ENCODE data around the gene CACNG4. TPM values are rescaled to one million over a fixed set of nuclear protein-coding genes. Genes with fewer than 3 reads are reported as not detected.

The CACNG4 gene
- total RNA-seq = 44.5 TPM

DNA sequence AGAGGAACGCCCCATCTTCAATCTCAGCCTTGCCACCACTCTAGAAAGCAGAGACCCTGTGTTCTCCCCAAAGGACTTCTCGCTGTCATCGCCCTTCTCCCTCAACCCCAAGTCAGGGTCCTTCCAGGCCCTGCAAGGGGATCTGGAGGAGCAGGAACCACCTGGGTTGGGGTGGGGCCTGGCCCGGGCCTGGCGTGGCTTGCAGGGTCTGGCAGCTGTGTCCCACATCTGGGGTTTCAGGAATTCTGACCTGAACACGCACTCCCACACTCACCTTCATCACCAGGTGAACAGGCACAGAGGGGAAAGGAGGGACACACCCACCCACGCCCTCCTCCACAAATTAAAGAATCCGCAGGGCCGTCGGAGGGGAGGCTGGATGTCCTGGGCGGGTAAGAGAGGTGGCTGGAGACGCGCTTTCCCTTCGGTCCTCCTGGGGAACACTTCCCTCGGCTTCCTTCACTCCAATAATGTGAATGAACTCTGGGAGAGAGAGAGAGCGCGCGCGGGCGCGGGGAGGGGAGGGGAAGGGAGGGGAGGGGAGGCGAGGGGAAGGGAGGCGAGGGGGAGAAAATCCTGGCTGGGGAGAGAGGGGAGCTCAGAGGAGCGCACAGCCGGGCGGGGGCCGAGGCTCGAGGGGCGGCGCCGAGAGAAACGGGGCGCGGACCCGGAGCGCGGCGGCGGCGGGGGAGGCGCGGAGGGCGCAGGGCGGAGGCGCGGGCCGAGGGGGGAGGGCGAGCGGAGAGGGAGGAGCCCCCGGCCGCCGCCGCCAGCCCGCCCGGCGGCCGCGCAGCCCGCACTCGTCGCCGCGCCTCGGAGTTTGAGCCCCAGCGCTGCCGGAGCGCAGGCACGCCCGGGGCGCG is at the start of gene CACNG4:
TSS of gene CACNG4 (plus strand) at position 799 of the 863 bp plus-strand sequence. CDS start 205 bp downstream, outside the sequence.
- no peak for DNase-seq

DNA sequence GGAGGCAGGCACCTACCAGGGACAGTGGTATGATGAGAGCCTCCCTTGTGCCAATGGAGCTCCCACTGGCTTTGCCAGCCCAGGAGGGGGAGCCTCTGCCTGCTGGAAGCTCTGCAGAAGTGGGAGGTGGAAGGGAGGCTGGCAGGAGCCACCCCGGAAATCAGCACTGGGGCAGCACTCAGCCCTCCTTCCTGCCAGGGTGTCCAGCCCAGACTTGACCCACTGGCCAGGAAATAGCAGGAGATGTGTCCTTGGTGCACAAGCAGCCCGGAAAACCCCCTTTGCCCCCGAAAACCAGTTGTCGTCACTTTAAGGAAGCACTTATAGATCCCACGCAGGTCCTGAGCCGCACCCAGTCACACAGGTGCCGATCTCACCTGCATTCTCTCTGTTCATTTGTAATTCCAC is 49.3 kb upstream of the CACNG4 start:
- no peak for DNase-seq

DNA sequence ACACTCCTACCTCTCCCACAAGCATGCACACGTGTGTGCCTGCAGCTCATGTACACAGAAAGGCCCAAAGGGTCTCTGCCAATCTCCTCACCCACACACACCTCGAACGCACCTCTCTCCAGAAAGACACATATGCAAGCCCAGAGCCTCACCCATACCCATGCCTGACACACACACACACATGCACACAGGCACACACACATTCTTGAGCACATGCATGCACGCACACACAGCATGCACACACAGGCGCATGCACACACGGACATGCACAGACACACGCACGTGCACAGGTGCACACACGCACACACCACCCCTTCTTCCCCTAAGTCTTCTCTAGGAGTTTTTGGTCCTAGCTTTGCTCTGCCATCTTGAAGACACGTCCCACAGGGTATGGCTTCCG is 48.7 kb upstream of the CACNG4 start:
- no peak for DNase-seq

- DNase-seq = no peak
Measured at GRCh38 chr17:66916946-66917345, 47.6 kb upstream of the CACNG4 start.

- no peak for DNase-seq
Measured at GRCh38 chr17:66918896-66919295, 45.6 kb upstream of the CACNG4 start.

DNA sequence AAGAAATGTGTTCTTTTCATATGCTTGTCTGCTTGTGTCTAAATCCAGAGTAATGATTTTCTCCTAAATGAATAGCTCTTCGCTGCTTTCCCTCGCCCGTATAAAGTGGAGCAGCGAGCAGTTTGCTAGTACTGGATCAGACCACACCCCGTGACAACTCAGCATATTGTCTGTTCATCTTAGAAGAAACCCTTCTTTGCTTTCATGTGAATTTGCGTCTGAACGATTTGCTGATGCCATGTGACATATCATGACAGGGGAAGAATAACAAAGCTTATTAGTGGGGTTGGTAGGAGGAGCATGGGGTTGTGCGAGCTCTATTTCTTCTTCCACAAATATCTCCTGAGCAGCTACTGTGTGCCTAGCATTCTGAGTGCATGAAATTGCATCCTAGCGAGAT is 44.1 kb upstream of the CACNG4 start:
- DNase-seq = no peak

DNA sequence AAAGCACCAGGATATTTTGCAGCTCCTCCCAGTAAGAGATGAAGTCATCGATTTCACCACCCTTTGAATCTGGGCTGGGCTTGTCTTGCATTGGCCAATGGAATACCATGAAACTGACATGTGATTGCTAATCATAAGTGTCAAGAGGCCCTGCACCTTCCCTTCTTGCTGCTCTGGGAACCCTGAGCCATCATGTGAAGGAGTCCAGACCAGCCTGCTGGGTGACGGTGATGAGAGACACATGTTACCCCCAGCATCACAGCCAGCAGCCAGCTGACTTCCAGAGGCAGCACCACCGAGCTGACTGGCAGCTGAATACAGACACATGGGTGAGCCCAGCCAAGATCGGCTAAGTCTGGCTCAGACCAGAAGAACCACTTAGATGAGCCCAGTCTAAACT is 43.6 kb upstream of the CACNG4 start:
- DNase-seq = no peak

DNA sequence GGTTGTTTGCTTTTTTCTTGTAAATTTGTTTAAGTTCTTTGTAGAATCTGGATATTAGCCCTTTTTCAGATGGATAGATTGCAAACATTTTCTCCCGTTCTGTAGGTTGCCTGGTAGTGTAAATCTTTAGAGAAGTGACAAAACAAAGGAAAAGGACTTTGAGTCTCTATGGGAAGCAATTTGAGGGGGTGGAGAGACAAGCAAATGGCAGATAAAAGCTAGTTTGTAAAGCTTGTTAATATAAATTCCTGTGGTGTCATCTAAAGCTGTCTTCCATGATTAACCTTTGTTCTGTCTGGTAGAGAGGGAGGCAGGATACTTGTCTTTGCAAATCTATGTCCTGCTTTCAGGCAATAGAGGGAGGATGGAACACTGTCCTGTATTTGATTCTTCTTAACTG is 40.6 kb upstream of the CACNG4 start:
- no peak for DNase-seq

- DNase-seq = no peak
Measured at GRCh38 chr17:66925811-66926500, 38.6 kb upstream of the CACNG4 start.

DNA sequence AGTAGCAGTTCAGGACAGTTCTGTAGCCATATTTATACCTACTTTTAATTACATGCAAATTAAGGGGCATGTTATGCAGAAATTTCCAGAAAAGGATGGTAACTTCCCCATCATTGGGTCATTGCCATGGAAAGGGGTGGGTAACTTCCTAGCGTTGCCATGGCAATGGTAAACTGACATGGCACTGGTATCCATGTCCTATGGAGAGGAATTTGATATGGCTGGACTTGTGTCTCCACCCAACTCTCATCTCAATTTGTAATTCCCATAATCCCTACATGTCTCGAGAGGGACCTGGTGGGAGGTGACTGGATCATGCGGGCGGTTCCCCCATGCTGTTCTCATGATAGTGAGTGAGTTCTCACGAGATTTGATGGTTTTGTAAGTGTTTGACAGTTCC is 35.6 kb upstream of the CACNG4 start:
- no peak for DNase-seq

DNA sequence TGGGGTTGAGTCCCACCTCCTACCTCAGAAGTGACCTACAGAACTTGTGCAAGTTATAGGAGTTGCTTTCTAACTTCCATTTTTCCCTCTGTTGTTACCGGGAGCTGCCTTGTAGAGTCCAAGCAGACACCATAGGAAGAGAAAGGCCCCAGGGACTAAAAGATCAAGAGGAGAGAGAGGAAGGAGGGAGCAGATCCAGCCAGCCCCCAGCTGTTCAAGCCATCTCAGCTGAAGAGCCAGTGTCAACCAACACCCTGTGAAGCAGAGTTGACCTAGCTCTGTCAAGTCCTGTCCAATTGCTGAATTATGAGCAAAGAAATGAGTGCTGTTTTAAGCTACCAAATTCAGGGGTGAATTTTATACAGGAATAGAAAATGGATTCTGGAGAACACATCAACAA is 34.9 kb upstream of the CACNG4 start:
- DNase-seq = no peak

DNA sequence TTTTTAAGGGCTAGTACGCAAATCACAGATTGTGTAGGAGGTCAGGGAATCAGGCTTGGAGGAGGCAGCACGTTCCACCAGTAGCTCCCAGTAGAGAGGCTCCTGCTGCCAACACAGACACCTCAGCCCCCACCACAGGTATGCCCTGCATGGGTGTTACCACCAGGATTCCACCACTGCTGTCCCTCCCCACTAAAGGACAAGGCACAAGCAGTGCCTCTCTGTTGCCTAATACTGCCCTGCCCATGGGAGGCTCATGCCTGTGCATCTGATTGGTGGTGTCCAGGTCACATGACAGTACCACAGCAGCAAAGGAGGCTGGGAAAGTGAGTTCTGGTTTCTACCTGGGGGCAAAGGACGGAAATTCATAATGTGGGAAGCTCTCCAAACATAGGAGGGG is 33.6 kb upstream of the CACNG4 start:
- no peak for DNase-seq

DNA sequence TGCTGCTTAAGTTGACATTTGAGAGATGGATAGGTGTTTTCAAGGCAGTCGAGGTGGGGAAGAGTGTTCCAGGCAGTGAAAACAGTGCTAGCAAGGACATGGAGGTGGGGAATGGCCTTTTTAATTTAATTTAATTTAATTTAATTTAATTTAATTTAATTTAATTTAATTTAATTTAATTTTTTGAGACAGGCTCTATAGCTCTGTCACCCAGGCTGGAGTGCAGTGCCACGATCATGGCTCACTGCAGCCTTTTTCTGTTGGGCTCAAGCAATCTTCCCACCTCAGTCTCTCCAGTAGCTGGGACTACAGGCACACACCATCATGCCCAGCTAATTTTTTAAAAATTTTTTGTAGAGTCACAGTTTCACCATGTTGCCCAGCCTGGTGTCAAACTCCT is 32.2 kb upstream of the CACNG4 start:
- DNase-seq = no peak

- no peak for DNase-seq
Measured at GRCh38 chr17:66934040-66934439, 30.5 kb upstream of the CACNG4 start.

DNA sequence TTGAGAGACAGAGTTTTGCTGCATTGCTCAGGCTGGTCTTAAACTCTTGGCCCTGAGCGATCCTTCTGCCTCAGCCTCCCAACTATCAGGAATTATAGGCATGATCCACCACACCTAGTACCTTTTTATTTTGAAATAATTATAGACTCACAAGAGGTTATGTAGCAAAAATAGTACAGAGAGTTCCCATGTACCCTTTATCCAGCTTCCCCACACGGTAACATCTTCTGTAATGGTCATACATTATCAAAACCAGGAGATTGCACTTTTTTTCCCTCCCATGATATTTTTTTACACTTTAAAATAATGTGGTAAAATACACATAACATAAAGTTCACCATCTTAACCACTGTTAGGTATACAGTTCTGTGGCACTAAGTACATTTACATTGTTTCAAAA is 28.8 kb upstream of the CACNG4 start:
- DNase-seq = no peak

DNA sequence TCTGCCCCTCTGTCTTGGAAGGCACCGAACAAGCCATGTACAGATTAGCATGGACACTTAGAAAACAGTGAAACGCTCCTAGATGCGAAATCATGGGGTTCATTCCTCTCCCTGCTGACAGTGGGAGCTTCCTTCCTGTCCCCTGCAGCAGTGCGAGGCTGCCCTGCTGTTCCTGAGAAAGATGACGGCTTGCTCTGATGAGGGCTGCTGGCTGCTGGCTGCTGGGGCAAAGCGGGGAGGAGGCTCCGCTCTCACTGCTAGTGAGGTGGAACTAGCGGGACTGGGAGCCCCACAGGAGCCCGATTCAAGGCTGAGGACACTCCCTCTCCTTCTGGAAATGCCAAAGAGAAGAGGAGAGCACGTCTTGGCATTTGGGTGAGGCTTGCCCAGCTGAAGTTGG is 25.9 kb upstream of the CACNG4 start:
- no peak for DNase-seq

DNA sequence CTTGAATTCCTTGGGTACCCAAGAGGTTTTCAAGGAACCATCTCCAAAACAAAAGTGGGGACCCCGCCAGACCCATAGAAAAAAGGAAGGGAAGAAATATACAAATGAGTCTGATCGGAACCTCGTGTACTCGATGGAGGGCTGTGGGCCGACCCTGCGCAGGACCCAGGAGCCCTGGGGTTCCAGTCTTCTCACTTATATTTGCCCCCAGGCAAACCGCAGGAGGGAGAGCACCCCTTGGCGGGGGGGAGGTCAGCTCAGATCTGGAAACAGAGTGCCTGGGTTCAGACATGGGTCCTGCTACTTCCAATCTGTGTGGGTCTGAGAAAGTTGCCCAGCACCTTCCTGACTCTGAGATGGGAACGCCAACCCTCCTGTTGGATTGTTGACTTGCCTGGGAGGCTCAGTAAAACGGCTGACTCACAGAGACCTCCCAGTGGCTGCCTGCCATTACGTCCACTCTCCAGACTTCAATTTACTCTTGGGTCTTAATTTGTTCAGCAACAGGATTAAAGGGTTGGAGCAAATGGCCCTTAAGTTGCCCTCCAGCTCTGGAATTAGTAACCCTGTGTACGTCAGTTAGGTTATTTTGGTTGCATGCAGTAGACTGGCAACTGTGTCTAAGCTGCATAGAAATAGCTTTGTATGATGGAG is 24.9 kb upstream of the CACNG4 start:
- no peak for DNase-seq

GRCh38 chr17:66941249-66941648 is 23.3 kb upstream of the CACNG4 start:
- no peak for DNase-seq

- no peak for DNase-seq
Measured at GRCh38 chr17:66941773-66942450, 22.6 kb upstream of the CACNG4 start.

DNA sequence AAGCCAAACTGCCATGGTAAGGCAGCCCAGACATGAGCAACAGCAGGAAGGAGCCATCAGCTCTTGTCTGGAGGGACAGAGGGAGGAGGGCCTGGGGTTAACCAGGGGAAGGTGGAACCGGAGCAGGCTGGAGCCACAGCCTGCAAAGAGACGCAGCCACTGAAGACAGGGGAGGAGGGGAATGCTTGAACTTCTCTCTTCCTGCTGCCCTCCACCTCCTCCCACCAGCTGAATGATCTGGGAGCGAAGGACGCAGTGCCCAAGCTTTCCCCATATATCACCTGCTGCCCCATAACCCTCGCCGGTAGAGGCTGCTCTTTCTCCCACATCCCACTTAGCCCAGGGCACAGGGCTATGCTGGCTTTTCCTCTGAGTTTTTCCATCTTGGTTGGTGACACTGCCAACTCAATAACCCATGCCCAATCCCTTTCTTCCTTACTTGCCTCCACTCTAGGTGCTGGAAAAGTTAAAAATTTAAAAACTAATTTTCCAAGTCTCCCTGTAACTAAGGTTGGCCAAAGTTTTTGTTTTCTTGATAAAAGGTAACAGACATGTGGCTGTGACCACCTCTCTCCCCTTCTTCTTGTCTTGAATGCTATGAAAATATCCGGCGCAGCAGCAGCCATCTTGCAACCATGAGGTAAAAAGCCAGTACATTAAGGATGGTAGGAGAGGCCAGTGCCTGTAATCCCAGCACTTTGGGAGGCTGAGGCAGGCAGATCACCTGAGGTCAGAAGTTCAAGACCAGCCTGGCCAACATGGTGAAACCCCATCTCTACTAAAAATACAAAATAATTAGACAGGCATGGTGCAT is 21.8 kb upstream of the CACNG4 start:
- no peak for DNase-seq

GRCh38 chr17:66943484-66943883 is 21.0 kb upstream of the CACNG4 start:
- no peak for DNase-seq

All from occipital lobe (tissue), 2 donors.